ENCODE results near the gene RIPK3. TPM values are rescaled to one million over a fixed set of nuclear protein-coding genes. Genes with fewer than 3 reads are reported as not detected.
"Not testable (repeated sequence)": the region's sequence is repeated elsewhere in the genome, so short reads cannot be mapped to it uniquely, and the experiment has no call there.

RIPK3 gene
- total and polyA plus RNA-seq, 4 donors: 1.4 to 3.1 (median 1.7) TPM

- Histone ChIP-seq H3K27me3 (ENCODE audit: control insufficient read depth, insufficient read depth, low read length) (no peaks in the 10 kb centered on the region), H3K36me3 (ENCODE audit: control insufficient read depth, insufficient read depth, low read length) (peaks cover 11% of the 10 kb centered on the region), H3K27ac (ENCODE audit: low read depth, low read length) (no peak overlapping the region), H3K4me3 (ENCODE audit: low read depth, low read length) (no peak overlapping the region), H3K4me1 (ENCODE audit: control insufficient read depth, insufficient read depth, low read length) (no peaks in the 10 kb centered on the region), H3K9me3 (ENCODE audit: control insufficient read depth, insufficient read depth, low read length) (no peaks in the 10 kb centered on the region)
- DNase-seq (ENCODE audit: low read depth in 4 of 6, low spot score in 6 of 6): no peak
- WGBS (ENCODE audit: insufficient coverage): 65% methylated on average over 9 of the region's 15 CpGs
Measured at GRCh38 chr14:24379907-24380730, 40.3 kb upstream of the RIPK3 start.

- H3K36me3 ChIP-seq (ENCODE audit: control insufficient read depth, insufficient read depth, low read length): peaks cover 11% of the 10 kb centered on the region
- 73% methylated on average over 7 of the region's 7 CpGs for WGBS (ENCODE audit: insufficient coverage)
- no peaks in the 10 kb centered on the region for H3K27me3 ChIP-seq (ENCODE audit: control insufficient read depth, insufficient read depth, low read length)
- no peaks in the 10 kb centered on the region for H3K4me1 ChIP-seq (ENCODE audit: control insufficient read depth, insufficient read depth, low read length)
- no peak overlapping the region for H3K4me3 ChIP-seq (ENCODE audit: low read depth, low read length)
- DNase-seq (ENCODE audit: low read depth in 4 of 6, low spot score in 6 of 6): no peak
- no peaks in the 10 kb centered on the region for H3K9me3 ChIP-seq (ENCODE audit: control insufficient read depth, insufficient read depth, low read length)
- no peak overlapping the region for H3K27ac ChIP-seq (ENCODE audit: low read depth, low read length)
Measured at GRCh38 chr14:24378981-24379906, 39.5 kb upstream of the RIPK3 start.

GRCh38 chr14:24378327-24378726 lies 38.5 kb upstream of the RIPK3 start:
- Histone ChIP-seq H3K27me3 (ENCODE audit: control insufficient read depth, insufficient read depth, low read length) (no peaks in the 10 kb centered on the region), H3K36me3 (ENCODE audit: control insufficient read depth, insufficient read depth, low read length) (peaks cover 16% of the 10 kb centered on the region), H3K9me3 (ENCODE audit: control insufficient read depth, insufficient read depth, low read length) (no peaks in the 10 kb centered on the region), H3K4me1 (ENCODE audit: control insufficient read depth, insufficient read depth, low read length) (no peaks in the 10 kb centered on the region), H3K27ac (ENCODE audit: low read depth, low read length) (no peak overlapping the region), H3K4me3 (ENCODE audit: low read depth, low read length) (no peak overlapping the region)
- WGBS (ENCODE audit: insufficient coverage): no CpG with 5 or more reads among the region's 3 CpGs
- DNase-seq (ENCODE audit: low read depth in 4 of 6, low spot score in 6 of 6): no peak

- H3K4me1 ChIP-seq (ENCODE audit: control insufficient read depth, insufficient read depth, low read length): peaks cover under 1% of the 10 kb centered on the region
- no peak for DNase-seq (ENCODE audit: low read depth in 4 of 6, low spot score in 6 of 6)
- 89% methylated on average over 2 of the region's 2 CpGs for WGBS (ENCODE audit: insufficient coverage)
- no peak overlapping the region for H3K4me3 ChIP-seq (ENCODE audit: low read depth, low read length)
- no peaks in the 10 kb centered on the region for H3K9me3 ChIP-seq (ENCODE audit: control insufficient read depth, insufficient read depth, low read length)
- no peaks in the 10 kb centered on the region for H3K27me3 ChIP-seq (ENCODE audit: control insufficient read depth, insufficient read depth, low read length)
- H3K27ac ChIP-seq (ENCODE audit: low read depth, low read length): no peak overlapping the region
- H3K36me3 ChIP-seq (ENCODE audit: control insufficient read depth, insufficient read depth, low read length): peaks cover 16% of the 10 kb centered on the region
Measured at GRCh38 chr14:24377657-24378056, 37.9 kb upstream of the RIPK3 start.

GRCh38 chr14:24377126-24377525 lies 37.3 kb upstream of the RIPK3 start:
- Histone ChIP-seq H3K27me3 (ENCODE audit: control insufficient read depth, insufficient read depth, low read length) (no peaks in the 10 kb centered on the region), H3K27ac (ENCODE audit: low read depth, low read length) (no peak overlapping the region), H3K9me3 (ENCODE audit: control insufficient read depth, insufficient read depth, low read length) (no peaks in the 10 kb centered on the region), H3K36me3 (ENCODE audit: control insufficient read depth, insufficient read depth, low read length) (peaks cover 19% of the 10 kb centered on the region), H3K4me1 (ENCODE audit: control insufficient read depth, insufficient read depth, low read length) (peaks cover 5% of the 10 kb centered on the region), H3K4me3 (ENCODE audit: low read depth, low read length) (no peak overlapping the region)
- no peak for DNase-seq (ENCODE audit: low read depth in 4 of 6, low spot score in 6 of 6)
- WGBS (ENCODE audit: insufficient coverage): 89% methylated on average over 3 of the region's 7 CpGs

GRCh38 chr14:24376448-24377070 lies 36.8 kb upstream of the RIPK3 start:
- no peak overlapping the region for H3K4me3 ChIP-seq (ENCODE audit: low read depth, low read length)

GRCh38 chr14:24372701-24373416 lies 33.1 kb upstream of the RIPK3 start:
- H3K36me3 ChIP-seq (ENCODE audit: control insufficient read depth, insufficient read depth, low read length): peaks cover 29% of the 10 kb centered on the region
- no peaks in the 10 kb centered on the region for H3K27me3 ChIP-seq (ENCODE audit: control insufficient read depth, insufficient read depth, low read length)
- H3K4me1 ChIP-seq (ENCODE audit: control insufficient read depth, insufficient read depth, low read length): peaks cover 30% of the 10 kb centered on the region
- 98% methylated on average over 8 of the region's 12 CpGs for WGBS (ENCODE audit: insufficient coverage)
- H3K9me3 ChIP-seq (ENCODE audit: control insufficient read depth, insufficient read depth, low read length): no peaks in the 10 kb centered on the region
- DNase-seq (ENCODE audit: low read depth in 4 of 6, low spot score in 6 of 6): no peak
- H3K4me3 ChIP-seq (ENCODE audit: low read depth, low read length): no peak overlapping the region
- H3K27ac ChIP-seq (ENCODE audit: low read depth, low read length): no peak overlapping the region

More at GRCh38 chr14:24376448-24377070, 36.8 kb upstream of the RIPK3 start:
- H3K27ac ChIP-seq (ENCODE audit: low read depth, low read length): no peak overlapping the region
- no peaks in the 10 kb centered on the region for H3K27me3 ChIP-seq (ENCODE audit: control insufficient read depth, insufficient read depth, low read length)
- H3K36me3 ChIP-seq (ENCODE audit: control insufficient read depth, insufficient read depth, low read length): peaks cover 19% of the 10 kb centered on the region
- no peaks in the 10 kb centered on the region for H3K9me3 ChIP-seq (ENCODE audit: control insufficient read depth, insufficient read depth, low read length)
- DNase-seq (ENCODE audit: low read depth in 4 of 6, low spot score in 6 of 6): no peak
- 45% methylated on average over 12 of the region's 16 CpGs for WGBS (ENCODE audit: insufficient coverage)
- H3K4me1 ChIP-seq (ENCODE audit: control insufficient read depth, insufficient read depth, low read length): peaks cover 6% of the 10 kb centered on the region

- H3K27me3 ChIP-seq (ENCODE audit: control insufficient read depth, insufficient read depth, low read length); DNase-seq (ENCODE audit: low read depth in 4 of 6, low spot score in 6 of 6); H3K4me3 ChIP-seq (ENCODE audit: low read depth, low read length); H3K9me3 ChIP-seq (ENCODE audit: control insufficient read depth, insufficient read depth, low read length); H3K27ac ChIP-seq (ENCODE audit: low read depth, low read length): not testable (repeated sequence)
- WGBS (ENCODE audit: insufficient coverage): no CpG with 5 or more reads among the region's 3 CpGs
- Histone ChIP-seq H3K36me3 (ENCODE audit: control insufficient read depth, insufficient read depth, low read length) (peaks cover 24% of the 10 kb centered on the region), H3K4me1 (ENCODE audit: control insufficient read depth, insufficient read depth, low read length) (peaks cover 42% of the 10 kb centered on the region)
Measured at GRCh38 chr14:24371605-24372004, 31.8 kb upstream of the RIPK3 start.

GRCh38 chr14:24370748-24371147 lies 31.0 kb upstream of the RIPK3 start:
- H3K36me3 ChIP-seq (ENCODE audit: control insufficient read depth, insufficient read depth, low read length): peaks cover 19% of the 10 kb centered on the region
- peaks cover 49% of the 10 kb centered on the region for H3K4me1 ChIP-seq (ENCODE audit: control insufficient read depth, insufficient read depth, low read length)
- no peaks in the 10 kb centered on the region for H3K9me3 ChIP-seq (ENCODE audit: control insufficient read depth, insufficient read depth, low read length)
- H3K27ac ChIP-seq (ENCODE audit: low read depth, low read length): no peak overlapping the region
- no peak for DNase-seq (ENCODE audit: low read depth in 4 of 6, low spot score in 6 of 6)
- WGBS (ENCODE audit: insufficient coverage): no CpG with 5 or more reads among the region's 1 CpG
- H3K27me3 ChIP-seq (ENCODE audit: control insufficient read depth, insufficient read depth, low read length): no peaks in the 10 kb centered on the region
- no peak overlapping the region for H3K4me3 ChIP-seq (ENCODE audit: low read depth, low read length)
